Activated T-cell treated with anti-CD3 and anti-CD28 coated beads for 4 hours (primary cell): ENCODE measurements around the gene DFFB.

Experiments used
- DNase-seq: peaks from one replicate; pipeline ENCODE4 v3.0.0-alpha.2; 2020

DFFB gene

GRCh38 chr1:3929126-3929525, 71.8 kb downstream of the DFFB start:
- no peak for DNase-seq

GRCh38 chr1:3930301-3931006, 73.2 kb downstream of the DFFB start:
- no peak for DNase-seq

DNA sequence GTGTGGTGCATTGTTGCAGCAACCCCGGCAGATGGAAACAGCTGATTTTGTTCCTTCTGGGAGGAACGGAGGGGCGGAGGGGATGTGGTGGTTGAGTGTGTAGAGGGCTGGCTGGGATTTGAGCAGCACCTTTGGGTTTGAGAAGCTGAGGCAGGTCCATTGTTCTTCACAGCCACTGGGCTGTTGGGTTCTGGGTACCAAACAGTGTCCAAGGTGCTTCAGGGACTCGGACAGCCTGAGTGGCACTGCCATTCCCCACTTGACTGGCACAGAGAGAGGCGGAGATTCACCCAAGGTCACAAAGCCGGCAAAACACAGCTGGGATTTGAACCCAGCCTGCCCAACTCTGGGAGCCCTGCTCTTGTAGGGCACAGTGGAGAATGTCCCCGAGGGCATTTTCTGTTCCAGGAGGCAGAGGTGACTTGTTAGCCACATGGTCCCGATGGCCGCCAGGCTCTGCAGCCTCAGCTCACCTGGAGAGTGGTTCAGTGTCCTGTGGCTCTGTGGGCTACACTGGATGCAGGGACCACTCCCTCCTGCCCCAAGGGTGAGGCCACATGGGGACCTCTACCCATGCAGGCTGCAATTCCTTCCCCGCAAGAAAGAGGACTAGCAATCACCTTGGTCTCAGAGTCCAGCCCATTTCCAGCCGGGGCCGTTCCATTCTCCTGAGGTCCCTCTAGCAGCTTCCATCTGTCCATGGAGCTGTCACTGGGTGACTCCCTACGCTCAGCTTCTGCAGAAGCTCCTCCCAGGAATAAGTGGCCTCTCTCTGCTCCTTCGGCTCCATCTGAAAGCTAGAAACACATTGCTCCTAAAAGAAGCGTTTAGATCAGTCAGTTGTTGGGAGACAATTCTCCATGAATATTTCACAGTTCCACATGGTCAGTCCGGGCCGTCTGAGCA, 74.0 kb downstream of the DFFB start:
- DNase-seq = no peak

DNA sequence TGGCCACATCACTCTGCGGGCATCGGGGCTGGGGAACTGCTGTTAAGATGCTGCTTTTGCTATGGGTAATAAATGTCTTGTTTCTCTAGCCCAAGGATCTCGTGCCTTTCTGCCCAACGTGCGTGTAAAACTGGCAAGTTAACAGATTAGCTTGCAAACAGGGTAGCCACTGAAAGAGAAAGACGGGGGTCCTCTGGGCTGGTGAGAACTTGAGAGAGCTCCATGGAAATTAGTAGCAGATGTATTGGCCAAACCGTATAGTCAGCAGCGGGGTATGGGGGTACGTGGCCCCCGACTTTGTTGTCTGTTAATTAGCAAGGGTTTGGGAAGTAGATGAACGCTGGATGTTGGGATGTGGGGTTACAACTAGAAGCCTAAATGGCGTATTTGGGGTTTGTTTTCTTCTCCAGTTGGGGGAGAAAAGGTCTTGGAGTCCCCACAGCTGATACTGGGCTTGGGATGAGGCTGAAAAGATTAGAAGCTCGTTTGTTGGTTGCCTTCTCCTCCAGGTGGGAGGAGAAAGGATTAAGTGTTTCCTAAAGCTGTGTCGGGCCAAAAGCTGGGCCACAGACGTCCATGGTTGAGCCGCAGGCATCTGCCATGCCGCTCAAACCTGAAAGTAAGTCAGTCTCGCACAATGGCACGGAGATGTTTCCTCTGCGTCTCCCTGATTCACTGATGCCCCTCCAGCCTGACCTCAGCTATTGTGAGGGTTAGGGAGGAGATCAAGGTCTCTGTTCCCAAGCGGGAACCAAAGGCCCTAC, 75.1 kb downstream of the DFFB start:
- no peak for DNase-seq
